AG09319 (cell line): Measurements from ENCODE around the gene ALPK3.

Source experiments
- DNase-seq: peaks from one replicate; pipeline ENCODE4 v3.0.0-alpha.2; 2010; ENCODE audit warnings: low read depth; ENCODE audit errors: extremely low read depth
- CTCF ChIP-seq: IDR thresholded peaks from 2 replicates; pipeline ENCODE4 v1.5.1; 2011; ENCODE audit warnings: low read depth, mild to moderate bottlenecking, inconsistent platforms, low read length, moderate library complexity

The ALPK3 gene

GRCh38 chr15:84845631-84846030 is 28.5 kb downstream of the ALPK3 start:
- DNase-seq, result peak; percentile 39
- peak; percentile 60 for TF ChIP-seq CTCF

- no peak for DNase-seq
- no peak for TF ChIP-seq CTCF
Observed at GRCh38 chr15:84846269-84846668, 29.1 kb downstream of the ALPK3 start.

- no peak for TF ChIP-seq CTCF
- no peak for DNase-seq
Observed at GRCh38 chr15:84847382-84847781, 30.2 kb downstream of the ALPK3 start.

- DNase-seq, result no peak
- TF ChIP-seq CTCF, result no peak
Observed at GRCh38 chr15:84852212-84852611, 35.1 kb downstream of the ALPK3 start.

- no peak for DNase-seq
- no peak for TF ChIP-seq CTCF
Observed at GRCh38 chr15:84855136-84855535, 38.0 kb downstream of the ALPK3 start.

- no peak for TF ChIP-seq CTCF
- no peak for DNase-seq
Observed at GRCh38 chr15:84855765-84856164, 38.6 kb downstream of the ALPK3 start.

GRCh38 chr15:84856731-84857417 is 39.7 kb downstream of the ALPK3 start:
- no peak for TF ChIP-seq CTCF
- no peak for DNase-seq
